Measurements from ENCODE around the gene GAPVD1. TPM values are rescaled to one million over a fixed set of nuclear protein-coding genes. Genes with fewer than 3 reads are reported as not detected.
"Not testable (repeated sequence)": the region's sequence is repeated elsewhere in the genome, so short reads cannot be mapped to it uniquely, and the experiment has no call there.

Gene GAPVD1
- total RNA-seq, 1 experiment from 2014 or later: 33.3 TPM

DNA sequence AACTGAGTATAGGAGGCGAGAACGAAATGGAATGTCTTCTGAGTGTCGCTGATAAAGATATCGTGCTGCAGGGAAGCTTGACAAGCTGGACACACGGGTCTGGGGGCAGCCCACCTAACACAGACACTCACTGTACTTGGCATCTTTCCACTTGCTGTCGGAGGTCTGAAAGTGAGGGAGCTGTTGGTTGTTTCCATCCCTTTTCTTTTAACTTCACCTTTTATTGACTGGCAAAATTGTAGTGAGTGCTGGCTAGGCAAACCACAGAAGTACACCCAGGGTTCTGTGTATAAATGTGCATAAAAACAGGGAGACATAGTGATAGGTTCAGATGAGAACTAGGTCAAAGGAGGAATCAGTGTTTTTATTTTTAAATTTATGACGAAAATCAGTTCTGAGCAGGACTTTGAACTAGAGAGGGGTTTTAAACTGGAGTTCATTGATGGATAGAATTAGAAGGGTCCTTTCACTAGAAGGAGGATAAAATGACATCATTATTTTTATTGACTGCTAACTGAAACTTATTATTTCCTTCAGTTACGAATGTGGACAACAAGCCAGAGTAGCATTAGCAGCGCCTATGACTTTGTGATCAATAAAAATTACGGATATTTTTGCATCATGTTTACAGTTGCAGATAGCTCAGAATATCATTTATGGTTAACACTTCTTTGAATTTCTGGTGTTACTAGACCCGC lies 817 bp downstream of the GAPVD1 start (continued):
- TF ChIP-seq, protein P1, sequence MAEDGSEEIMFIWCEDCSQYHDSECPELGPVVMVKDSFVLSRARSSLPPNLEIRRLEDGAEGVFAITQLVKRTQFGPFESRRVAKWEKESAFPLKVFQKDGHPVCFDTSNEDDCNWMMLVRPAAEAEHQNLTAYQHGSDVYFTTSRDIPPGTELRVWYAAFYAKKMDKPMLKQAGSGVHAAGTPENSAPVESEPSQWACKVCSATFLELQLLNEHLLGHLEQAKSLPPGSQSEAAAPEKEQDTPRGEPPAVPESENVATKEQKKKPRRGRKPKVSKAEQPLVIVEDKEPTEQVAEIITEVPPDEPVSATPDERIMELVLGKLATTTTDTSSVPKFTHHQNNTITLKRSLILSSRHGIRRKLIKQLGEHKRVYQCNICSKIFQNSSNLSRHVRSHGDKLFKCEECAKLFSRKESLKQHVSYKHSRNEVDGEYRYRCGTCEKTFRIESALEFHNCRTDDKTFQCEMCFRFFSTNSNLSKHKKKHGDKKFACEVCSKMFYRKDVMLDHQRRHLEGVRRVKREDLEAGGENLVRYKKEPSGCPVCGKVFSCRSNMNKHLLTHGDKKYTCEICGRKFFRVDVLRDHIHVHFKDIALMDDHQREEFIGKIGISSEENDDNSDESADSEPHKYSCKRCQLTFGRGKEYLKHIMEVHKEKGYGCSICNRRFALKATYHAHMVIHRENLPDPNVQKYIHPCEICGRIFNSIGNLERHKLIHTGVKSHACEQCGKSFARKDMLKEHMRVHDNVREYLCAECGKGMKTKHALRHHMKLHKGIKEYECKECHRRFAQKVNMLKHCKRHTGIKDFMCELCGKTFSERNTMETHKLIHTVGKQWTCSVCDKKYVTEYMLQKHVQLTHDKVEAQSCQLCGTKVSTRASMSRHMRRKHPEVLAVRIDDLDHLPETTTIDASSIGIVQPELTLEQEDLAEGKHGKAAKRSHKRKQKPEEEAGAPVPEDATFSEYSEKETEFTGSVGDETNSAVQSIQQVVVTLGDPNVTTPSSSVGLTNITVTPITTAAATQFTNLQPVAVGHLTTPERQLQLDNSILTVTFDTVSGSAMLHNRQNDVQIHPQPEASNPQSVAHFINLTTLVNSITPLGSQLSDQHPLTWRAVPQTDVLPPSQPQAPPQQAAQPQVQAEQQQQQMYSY (CRISPR knock-in tag; IDR thresholded peaks at IDR 0.05): no peak
- TF ChIP-seq, protein P2, sequence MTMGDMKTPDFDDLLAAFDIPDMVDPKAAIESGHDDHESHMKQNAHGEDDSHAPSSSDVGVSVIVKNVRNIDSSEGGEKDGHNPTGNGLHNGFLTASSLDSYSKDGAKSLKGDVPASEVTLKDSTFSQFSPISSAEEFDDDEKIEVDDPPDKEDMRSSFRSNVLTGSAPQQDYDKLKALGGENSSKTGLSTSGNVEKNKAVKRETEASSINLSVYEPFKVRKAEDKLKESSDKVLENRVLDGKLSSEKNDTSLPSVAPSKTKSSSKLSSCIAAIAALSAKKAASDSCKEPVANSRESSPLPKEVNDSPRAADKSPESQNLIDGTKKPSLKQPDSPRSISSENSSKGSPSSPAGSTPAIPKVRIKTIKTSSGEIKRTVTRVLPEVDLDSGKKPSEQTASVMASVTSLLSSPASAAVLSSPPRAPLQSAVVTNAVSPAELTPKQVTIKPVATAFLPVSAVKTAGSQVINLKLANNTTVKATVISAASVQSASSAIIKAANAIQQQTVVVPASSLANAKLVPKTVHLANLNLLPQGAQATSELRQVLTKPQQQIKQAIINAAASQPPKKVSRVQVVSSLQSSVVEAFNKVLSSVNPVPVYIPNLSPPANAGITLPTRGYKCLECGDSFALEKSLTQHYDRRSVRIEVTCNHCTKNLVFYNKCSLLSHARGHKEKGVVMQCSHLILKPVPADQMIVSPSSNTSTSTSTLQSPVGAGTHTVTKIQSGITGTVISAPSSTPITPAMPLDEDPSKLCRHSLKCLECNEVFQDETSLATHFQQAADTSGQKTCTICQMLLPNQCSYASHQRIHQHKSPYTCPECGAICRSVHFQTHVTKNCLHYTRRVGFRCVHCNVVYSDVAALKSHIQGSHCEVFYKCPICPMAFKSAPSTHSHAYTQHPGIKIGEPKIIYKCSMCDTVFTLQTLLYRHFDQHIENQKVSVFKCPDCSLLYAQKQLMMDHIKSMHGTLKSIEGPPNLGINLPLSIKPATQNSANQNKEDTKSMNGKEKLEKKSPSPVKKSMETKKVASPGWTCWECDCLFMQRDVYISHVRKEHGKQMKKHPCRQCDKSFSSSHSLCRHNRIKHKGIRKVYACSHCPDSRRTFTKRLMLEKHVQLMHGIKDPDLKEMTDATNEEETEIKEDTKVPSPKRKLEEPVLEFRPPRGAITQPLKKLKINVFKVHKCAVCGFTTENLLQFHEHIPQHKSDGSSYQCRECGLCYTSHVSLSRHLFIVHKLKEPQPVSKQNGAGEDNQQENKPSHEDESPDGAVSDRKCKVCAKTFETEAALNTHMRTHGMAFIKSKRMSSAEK (CRISPR knock-in tag; IDR thresholded peaks at IDR 0.05; ENCODE audit: borderline replicate concordance): no peak
- TF ChIP-seq CREM (CRISPR knock-in tag; IDR thresholded peaks at IDR 0.05): no peak
- TF ChIP-seq ELF4 (CRISPR knock-in tag; IDR thresholded peaks at IDR 0.05; ENCODE audit: low read depth): no peak

DNA sequence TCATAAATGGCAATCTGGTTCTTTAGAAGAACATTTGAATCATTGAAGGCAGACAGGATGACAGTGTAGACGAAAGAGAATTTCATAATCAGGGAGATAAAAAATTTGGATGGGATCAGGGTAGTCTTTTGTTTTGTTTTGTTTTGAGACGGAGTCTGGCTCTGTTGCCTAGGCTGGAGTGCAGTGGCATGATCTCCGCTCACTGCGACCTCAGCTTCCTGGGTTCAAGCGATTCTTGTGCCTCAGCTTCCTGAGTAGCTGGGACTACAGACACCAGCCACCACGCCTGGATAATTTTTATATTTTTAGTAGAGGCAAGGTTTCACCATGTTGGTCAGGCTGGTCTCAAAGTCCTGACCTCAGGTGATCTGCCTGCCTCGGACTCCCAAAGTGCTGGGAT lies 2.4 kb downstream of the GAPVD1 start:
- H3K4me1 Mint-ChIP-seq: peaks cover 10% of the 10 kb centered on the region
- H3K9me3 Mint-ChIP-seq; DNase-seq (ENCODE audit: low spot score); ATAC-seq; H3K36me3 Mint-ChIP-seq; H3K27me3 Mint-ChIP-seq (ENCODE audit: low read depth); POLR2A ChIA-PET; H3K27ac Mint-ChIP-seq; H3K4me3 Mint-ChIP-seq: not testable (repeated sequence)
- CTCF ChIA-PET: interaction anchor here (1.4 kb wide), 1 partner anchor 98 kb away, joined by 7 read pairs; no protein-coding TSS in a partner anchor

DNA sequence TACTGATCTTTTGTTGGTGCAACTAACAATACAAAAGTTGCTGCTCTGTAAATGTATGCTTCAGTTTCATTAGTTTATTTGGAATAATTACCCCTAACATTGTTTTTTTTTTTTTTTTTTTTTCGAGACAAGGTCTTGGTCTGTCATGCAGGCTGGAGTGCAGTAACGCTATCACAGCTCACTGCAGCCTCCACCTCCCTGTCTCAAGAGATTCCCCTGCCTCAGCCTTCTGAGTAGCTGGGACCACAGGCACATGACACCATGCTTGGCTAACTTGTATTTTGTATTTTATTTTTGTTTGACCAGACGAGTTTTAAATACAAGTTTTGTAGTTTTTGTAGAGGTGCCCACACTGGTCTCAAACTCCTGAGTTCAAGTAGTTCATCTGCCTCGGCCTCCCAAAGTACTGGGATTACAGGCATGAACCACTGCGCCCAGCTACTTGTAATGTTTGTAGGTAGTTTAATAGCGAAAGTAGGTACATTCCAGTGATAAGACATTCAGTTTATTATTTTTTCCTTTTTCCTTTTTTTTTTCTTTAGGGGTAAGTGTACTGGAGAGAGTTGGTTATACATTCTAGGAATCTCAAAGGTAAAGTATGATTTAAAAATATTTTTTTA lies 6.9 kb downstream of the GAPVD1 start:
- Mint-ChIP-seq H3K27me3 (ENCODE audit: low read depth) (no peaks in the 10 kb centered on the region), H3K27ac (peak overlapping the region; percentile 59; the same call in 1 of the 2 replicates), H3K36me3 (peaks cover 5% of the 10 kb centered on the region; the same call in 1 of the 2 replicates), H3K9me3 (no peaks in the 10 kb centered on the region), H3K4me3 (no peak overlapping the region), H3K4me1 (peaks cover 21% of the 10 kb centered on the region)
- no peak for TF ChIP-seq OVOL2 (CRISPR knock-in tag; IDR thresholded peaks at IDR 0.05; ENCODE audit: borderline replicate concordance)
- TF ChIP-seq, protein P3, sequence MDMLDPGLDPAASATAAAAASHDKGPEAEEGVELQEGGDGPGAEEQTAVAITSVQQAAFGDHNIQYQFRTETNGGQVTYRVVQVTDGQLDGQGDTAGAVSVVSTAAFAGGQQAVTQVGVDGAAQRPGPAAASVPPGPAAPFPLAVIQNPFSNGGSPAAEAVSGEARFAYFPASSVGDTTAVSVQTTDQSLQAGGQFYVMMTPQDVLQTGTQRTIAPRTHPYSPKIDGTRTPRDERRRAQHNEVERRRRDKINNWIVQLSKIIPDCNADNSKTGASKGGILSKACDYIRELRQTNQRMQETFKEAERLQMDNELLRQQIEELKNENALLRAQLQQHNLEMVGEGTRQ (CRISPR knock-in tag; IDR thresholded peaks at IDR 0.05): no peak
- TF ChIP-seq, protein P4, sequence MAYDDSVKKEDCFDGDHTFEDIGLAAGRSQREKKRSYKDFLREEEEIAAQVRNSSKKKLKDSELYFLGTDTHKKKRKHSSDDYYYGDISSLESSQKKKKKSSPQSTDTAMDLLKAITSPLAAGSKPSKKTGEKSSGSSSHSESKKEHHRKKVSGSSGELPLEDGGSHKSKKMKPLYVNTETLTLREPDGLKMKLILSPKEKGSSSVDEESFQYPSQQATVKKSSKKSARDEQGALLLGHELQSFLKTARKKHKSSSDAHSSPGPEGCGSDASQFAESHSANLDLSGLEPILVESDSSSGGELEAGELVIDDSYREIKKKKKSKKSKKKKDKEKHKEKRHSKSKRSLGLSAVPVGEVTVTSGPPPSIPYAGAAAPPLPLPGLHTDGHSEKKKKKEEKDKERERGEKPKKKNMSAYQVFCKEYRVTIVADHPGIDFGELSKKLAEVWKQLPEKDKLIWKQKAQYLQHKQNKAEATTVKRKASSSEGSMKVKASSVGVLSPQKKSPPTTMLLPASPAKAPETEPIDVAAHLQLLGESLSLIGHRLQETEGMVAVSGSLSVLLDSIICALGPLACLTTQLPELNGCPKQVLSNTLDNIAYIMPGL (CRISPR knock-in tag; IDR thresholded peaks at IDR 0.05): no peak
- TF ChIP-seq, protein P5, sequence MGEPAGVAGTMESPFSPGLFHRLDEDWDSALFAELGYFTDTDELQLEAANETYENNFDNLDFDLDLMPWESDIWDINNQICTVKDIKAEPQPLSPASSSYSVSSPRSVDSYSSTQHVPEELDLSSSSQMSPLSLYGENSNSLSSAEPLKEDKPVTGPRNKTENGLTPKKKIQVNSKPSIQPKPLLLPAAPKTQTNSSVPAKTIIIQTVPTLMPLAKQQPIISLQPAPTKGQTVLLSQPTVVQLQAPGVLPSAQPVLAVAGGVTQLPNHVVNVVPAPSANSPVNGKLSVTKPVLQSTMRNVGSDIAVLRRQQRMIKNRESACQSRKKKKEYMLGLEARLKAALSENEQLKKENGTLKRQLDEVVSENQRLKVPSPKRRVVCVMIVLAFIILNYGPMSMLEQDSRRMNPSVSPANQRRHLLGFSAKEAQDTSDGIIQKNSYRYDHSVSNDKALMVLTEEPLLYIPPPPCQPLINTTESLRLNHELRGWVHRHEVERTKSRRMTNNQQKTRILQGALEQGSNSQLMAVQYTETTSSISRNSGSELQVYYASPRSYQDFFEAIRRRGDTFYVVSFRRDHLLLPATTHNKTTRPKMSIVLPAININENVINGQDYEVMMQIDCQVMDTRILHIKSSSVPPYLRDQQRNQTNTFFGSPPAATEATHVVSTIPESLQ (CRISPR knock-in tag; IDR thresholded peaks at IDR 0.05): no peak
- TF ChIP-seq, protein P6, sequence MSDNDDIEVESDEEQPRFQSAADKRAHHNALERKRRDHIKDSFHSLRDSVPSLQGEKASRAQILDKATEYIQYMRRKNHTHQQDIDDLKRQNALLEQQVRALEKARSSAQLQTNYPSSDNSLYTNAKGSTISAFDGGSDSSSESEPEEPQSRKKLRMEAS (CRISPR knock-in tag; IDR thresholded peaks at IDR 0.05): no peak
- TF ChIP-seq GRHL2 (CRISPR knock-in tag; IDR thresholded peaks at IDR 0.05; ENCODE audit: insufficient replicate concordance, severe bottlenecking): no peak
- TF ChIP-seq FOXP1 (CRISPR knock-in tag; IDR thresholded peaks at IDR 0.05; ENCODE audit: borderline replicate concordance): no peak
- TF ChIP-seq MXD4 (CRISPR knock-in tag; IDR thresholded peaks at IDR 0.05; ENCODE audit: borderline replicate concordance): no peak
- TF ChIP-seq ZNF121 (CRISPR knock-in tag; IDR thresholded peaks at IDR 0.05): no peak
- DNase-seq (ENCODE audit: low spot score) (no peak), ATAC-seq (no peak)
- POLR2A ChIA-PET: interaction anchor here (0.6 to 1.5 kb wide), 2 partner anchors 27 to 702 kb away, joined by 3 read pairs; partner anchors contain the start of gene HSPA5
- CTCF ChIA-PET: interaction anchor here (0.6 to 1.0 kb wide), 4 partner anchors 13 to 159 kb away, joined by 3 to 5 read pairs (median 4); no protein-coding TSS in a partner anchor
